Endothelial cell of umbilical vein (primary cell): Measurements from ENCODE around the gene BBS5. TPM values are rescaled to one million over a fixed set of nuclear protein-coding genes. Genes with fewer than 3 reads are reported as not detected.

Experiments
- BruUV-seq: library from RNA; stranded (reverse); fragments of 400-500 nt; replicated peaks from 2 replicates; lab custom pipeline; 2021; lab: Mats Ljungman, UMichigan
- CTCF ChIA-PET: fragments of 300-600, 350-600 bp; sonication (Branson Sonifier 250); formaldehyde crosslinking; loops from one replicate; lab custom pipeline; 2021; ENCODE audit warnings: antibody characterized with exemption, inconsistent platforms; lab: Charles Lee
- POLR2A ChIA-PET: fragments of 300-600, 350-600 bp; sonication (Branson Sonifier 250); formaldehyde crosslinking; loops from one replicate; lab custom pipeline; 2021; ENCODE audit warnings: antibody characterized with exemption, inconsistent platforms; lab: Charles Lee
- DNase-seq: peaks from one replicate; pipeline ENCODE4 v3.0.0-alpha.2; 2011; ENCODE audit warnings: low read depth, low spot score
- FAIRE-seq: peaks from 2 replicates; lab custom pipeline; 2011; peaks lifted over from hg19 to GRCh38; lab: Jason Lieb, UNC
- H2AFZ ChIP-seq: 2 replicates; pipeline ENCODE4 v1.6.0; 2012; ENCODE audit warnings: low read depth, low read length, control low read depth, inconsistent platforms
- H3K27ac ChIP-seq: 2 replicates; pipeline ENCODE4 v1.5.1; 2011; ENCODE audit warnings: low read depth, mild to moderate bottlenecking, control low read depth, low read length, moderate library complexity; ENCODE audit not compliant: insufficient read depth
- H3K27me3 ChIP-seq, 2 experiments: 2 replicates each; pipeline versions ENCODE4 v1.6.0 to v1.6.1; 2011; ENCODE audit warnings: low read length in 2 of 2, mixed read lengths in 1 of 2; ENCODE audit not compliant: control insufficient read depth in 2 of 2, insufficient read depth in 2 of 2
- H3K36me3 ChIP-seq, 2 experiments: 2 replicates in 1 of 2; 3 replicates in 1 of 2; pipeline ENCODE4 v1.5.1; 2011; ENCODE audit warnings: low read length in 2 of 2, mild to moderate bottlenecking in 1 of 2, moderate library complexity in 1 of 2; ENCODE audit not compliant: control insufficient read depth in 2 of 2, insufficient read depth in 2 of 2; ENCODE audit errors: extremely low read depth in 1 of 2
- H3K4me1 ChIP-seq: 3 replicates; pipeline ENCODE4 v1.5.1; 2011; ENCODE audit warnings: mild to moderate bottlenecking, low read length; ENCODE audit not compliant: control insufficient read depth, insufficient read depth; ENCODE audit errors: extremely low read depth
- H3K4me2 ChIP-seq: 2 replicates; pipeline ENCODE4 v1.6.1; 2011; ENCODE audit warnings: low read length, control low read depth, mixed read lengths; ENCODE audit not compliant: insufficient read depth
- H3K4me3 ChIP-seq, 3 experiments: fragments of 200-600 bp in 1 of 3; sonication (generic), shearing (Covaris generic) in 1 of 3; replicated peaks in 1 of 3; 2 replicates each; pipeline ENCODE4 v1.5.1; 2011 to 2016; ENCODE audit warnings: control low read depth in 3 of 3, low read length in 3 of 3, mild to moderate bottlenecking in 2 of 3, inconsistent platforms in 1 of 3, low read depth in 1 of 3, moderate library complexity in 1 of 3; ENCODE audit not compliant: insufficient read depth in 1 of 3
- H3K79me2 ChIP-seq: 2 replicates; pipeline ENCODE4 v1.6.0; 2012; ENCODE audit warnings: low read length, inconsistent platforms; ENCODE audit not compliant: control insufficient read depth, insufficient read depth
- H3K9ac ChIP-seq: replicated peaks from 2 replicates; pipeline ENCODE3; 2011; ENCODE audit warnings: low read length, control low read depth; ENCODE audit not compliant: insufficient read depth; ENCODE audit errors: extremely low read depth
- H3K9me1 ChIP-seq: replicated peaks from 3 replicates; pipeline ENCODE4 v1.6.0; 2011; ENCODE audit warnings: mild to moderate bottlenecking, low read length; ENCODE audit not compliant: control insufficient read depth, insufficient read depth; ENCODE audit errors: extremely low read depth
- H3K9me3 ChIP-seq: replicated peaks from 2 replicates; pipeline ENCODE4 v1.5.1; 2012; ENCODE audit warnings: low read length, inconsistent platforms; ENCODE audit not compliant: control insufficient read depth, insufficient read depth
- H4K20me1 ChIP-seq: replicated peaks from 2 replicates; pipeline ENCODE3; 2011; ENCODE audit warnings: mild to moderate bottlenecking, low read length; ENCODE audit not compliant: control insufficient read depth, insufficient read depth; ENCODE audit errors: extremely low read depth
- EZH2 ChIP-seq: IDR thresholded peaks from 2 replicates; pipeline ENCODE4 v1.6.1; 2012; ENCODE audit warnings: borderline replicate concordance, low read depth, mild to moderate bottlenecking, moderate library complexity, low read length, inconsistent platforms; ENCODE audit not compliant: severe bottlenecking
- FOS ChIP-seq: IDR thresholded peaks from 2 replicates; pipeline ENCODE4 v1.6.1; 2011; ENCODE audit warnings: mild to moderate bottlenecking, low read length, moderate library complexity, borderline replicate concordance; ENCODE audit not compliant: insufficient read depth
- GATA2 ChIP-seq: IDR thresholded peaks from 2 replicates; pipeline ENCODE4 v1.7.0; 2011; ENCODE audit warnings: low read depth, mild to moderate bottlenecking, moderate library complexity, mixed read lengths, low read length; ENCODE audit not compliant: insufficient read length, insufficient read depth
- JUN ChIP-seq: IDR thresholded peaks from 2 replicates; pipeline ENCODE4 v1.6.1; 2011; ENCODE audit warnings: borderline replicate concordance, low read depth; ENCODE audit not compliant: insufficient read length, insufficient read depth
- MYC ChIP-seq: IDR thresholded peaks from one replicate; pipeline ENCODE4 v1.6.1; 2011; ENCODE audit warnings: mild to moderate bottlenecking, low read depth, low read length
- POLR2A ChIP-seq: IDR thresholded peaks from 2 replicates; pipeline ENCODE4 v1.6.1; 2012; ENCODE audit warnings: low read depth, mild to moderate bottlenecking, control low read depth, low read length
- POLR2AphosphoS5 ChIP-seq: IDR thresholded peaks from 2 replicates; pipeline ENCODE4 v1.6.1; 2012; ENCODE audit warnings: low read depth, mild to moderate bottlenecking, control low read depth, low read length, moderate library complexity; ENCODE audit not compliant: insufficient read depth
- dilution Hi-C: fragments of 300-500 bp; cut with MboI; formaldehyde crosslinking; loops from one replicate; pipeline ENCODE4 v1.15.0; 2019; ENCODE audit warnings: low sequenced_read_pairs; ENCODE audit not compliant: extremely low pct_ligation_motif_present
- intact Hi-C: fragments of 100-400 bp; cut with micrococcal nuclease; formaldehyde crosslinking; loops from one replicate; pipeline ENCODE4 v1.10.0; 2022
- polyA plus RNA-seq, 4 experiments: library from polyadenylated mRNA; depleted of rRNA in 3 of 4; stranded (reverse) in 3 of 4; unstranded in 1 of 4; fragments of >200 nt; gene quantifications; 2 replicates each; pipeline versions ENCODE4 v1.2.1 to v1.2.3, GENCODE V29; 2011 to 2012; ENCODE audit warnings: missing spikeins in 1 of 4
- total RNA-seq: library from RNA; stranded (reverse); gene quantifications from 2 replicates; pipeline ENCODE4 v1.2.3, GENCODE V29; 2021
- TF ChIP-seq, protein P1 (sequence below): IDR thresholded peaks from 2 replicates; pipeline ENCODE4 v1.6.1; 2011; ENCODE audit not compliant: insufficient read depth, insufficient read length
- TF ChIP-seq, protein P2 (sequence below), 2 donors: IDR thresholded peaks; 1 replicate in 1 of 2; 2 replicates in 1 of 2; pipeline ENCODE4 v1.5.1; 2011; ENCODE audit warnings: low read length in 2 of 2, mild to moderate bottlenecking in 2 of 2, moderate library complexity in 2 of 2, control low read depth in 1 of 2, inconsistent platforms in 1 of 2, low read depth in 1 of 2; ENCODE audit not compliant: insufficient read depth in 1 of 2; ENCODE audit errors: extremely low read depth in 1 of 2

Gene BBS5
- total and polyA plus RNA-seq, 2 donors (not counting 3 experiments of a cell fraction or from before 2014, with no cell fraction given): 2.9 to 5.6 TPM

DNA sequence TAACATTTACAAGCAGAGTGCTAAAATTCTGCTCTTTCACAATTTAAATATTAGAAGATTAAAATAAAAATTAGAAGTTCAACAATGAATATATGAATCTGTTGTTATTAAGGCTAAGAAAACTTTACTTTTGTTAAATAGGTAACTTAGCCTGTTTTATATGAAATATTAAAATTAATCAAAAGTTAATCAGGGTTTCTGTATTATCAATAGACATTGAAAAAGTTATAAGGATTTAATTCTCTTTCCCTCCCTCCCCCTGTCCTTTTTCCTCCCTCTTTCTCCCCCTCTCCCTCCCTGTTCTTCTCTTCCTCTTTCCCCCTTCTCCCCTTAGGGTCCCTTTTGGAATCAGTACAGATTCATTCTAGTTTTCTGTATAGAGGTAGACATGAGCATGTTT lies 12.1 kb downstream of the BBS5 start:
- TF ChIP-seq POLR2AphosphoS5 (no peak), FOS (no peak), GATA2 (no peak), MYC (no peak), POLR2A (no peak), JUN (no peak), EZH2 (no peak)
- TF ChIP-seq, protein P1, sequence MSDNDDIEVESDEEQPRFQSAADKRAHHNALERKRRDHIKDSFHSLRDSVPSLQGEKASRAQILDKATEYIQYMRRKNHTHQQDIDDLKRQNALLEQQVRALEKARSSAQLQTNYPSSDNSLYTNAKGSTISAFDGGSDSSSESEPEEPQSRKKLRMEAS: no peak
- TF ChIP-seq, protein P2, sequence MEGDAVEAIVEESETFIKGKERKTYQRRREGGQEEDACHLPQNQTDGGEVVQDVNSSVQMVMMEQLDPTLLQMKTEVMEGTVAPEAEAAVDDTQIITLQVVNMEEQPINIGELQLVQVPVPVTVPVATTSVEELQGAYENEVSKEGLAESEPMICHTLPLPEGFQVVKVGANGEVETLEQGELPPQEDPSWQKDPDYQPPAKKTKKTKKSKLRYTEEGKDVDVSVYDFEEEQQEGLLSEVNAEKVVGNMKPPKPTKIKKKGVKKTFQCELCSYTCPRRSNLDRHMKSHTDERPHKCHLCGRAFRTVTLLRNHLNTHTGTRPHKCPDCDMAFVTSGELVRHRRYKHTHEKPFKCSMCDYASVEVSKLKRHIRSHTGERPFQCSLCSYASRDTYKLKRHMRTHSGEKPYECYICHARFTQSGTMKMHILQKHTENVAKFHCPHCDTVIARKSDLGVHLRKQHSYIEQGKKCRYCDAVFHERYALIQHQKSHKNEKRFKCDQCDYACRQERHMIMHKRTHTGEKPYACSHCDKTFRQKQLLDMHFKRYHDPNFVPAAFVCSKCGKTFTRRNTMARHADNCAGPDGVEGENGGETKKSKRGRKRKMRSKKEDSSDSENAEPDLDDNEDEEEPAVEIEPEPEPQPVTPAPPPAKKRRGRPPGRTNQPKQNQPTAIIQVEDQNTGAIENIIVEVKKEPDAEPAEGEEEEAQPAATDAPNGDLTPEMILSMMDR (IDR thresholded peaks at IDR 0.05; ENCODE audit: extremely low read depth in 1 of 2, insufficient read depth in 1 of 2, low read depth in 1 of 2, low read length in 2 of 2): no peak
- no peak overlapping the region for H3K27ac ChIP-seq
- POLR2A ChIA-PET: no interaction called here
- DNase-seq (no peak), FAIRE-seq (no peak)
- dilution Hi-C loops (no loop called here), intact Hi-C loops (no loop called here)
- H3K36me3 ChIP-seq: peaks cover 0 to 2% of the 10 kb centered on the region in 2 experiments
- H3K9me1 ChIP-seq: no peaks in the 10 kb centered on the region
- no peaks in the 10 kb centered on the region for H4K20me1 ChIP-seq
- BruUV-seq: no TSS peak
- H3K4me2 ChIP-seq: no peak overlapping the region
- H3K79me2 ChIP-seq: no peaks in the 10 kb centered on the region
- no peak overlapping the region for H2AFZ ChIP-seq
- H3K9ac ChIP-seq: no peak overlapping the region
- no peaks in the 10 kb centered on the region for H3K9me3 ChIP-seq
- H3K4me3 ChIP-seq: no peak overlapping the region
- H3K27me3 ChIP-seq: no peaks in the 10 kb centered on the region
- no peaks in the 10 kb centered on the region for H3K4me1 ChIP-seq
- CTCF ChIA-PET: interaction anchor here (1.0 to 1.7 kb wide), 2 partner anchors 36 to 236 kb away, joined by 3 to 4 read pairs; no protein-coding TSS in a partner anchor
